ENCODE data around the gene TAF1B.

TAF1B gene

DNA sequence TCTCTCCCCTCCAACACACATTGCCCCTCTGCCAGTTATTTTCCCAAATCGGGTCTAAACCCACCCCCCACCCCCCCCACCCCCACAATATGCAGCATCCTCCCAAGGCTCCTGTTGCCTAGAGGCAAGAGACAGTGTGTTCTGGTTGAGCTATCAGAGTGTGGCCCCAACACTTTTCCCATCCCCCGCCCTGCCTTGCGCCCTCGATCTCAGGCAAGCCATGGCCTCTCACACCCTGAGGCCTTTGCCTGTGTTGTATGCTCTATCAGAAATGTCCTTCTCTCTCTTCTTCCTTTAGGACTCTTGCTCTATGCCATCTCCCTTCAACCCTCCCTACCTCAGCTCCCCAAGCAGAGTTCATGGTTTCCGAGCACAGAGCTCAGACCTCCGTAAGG is 98.7 kb downstream of the TAF1B start:
- TF ChIP-seq ZNF274 (IDR thresholded peaks at IDR 0.05; ENCODE audit: low read depth, low read length): no peak
- no peak overlapping the region for H3K4me3 ChIP-seq (ENCODE audit: low read length)

DNA sequence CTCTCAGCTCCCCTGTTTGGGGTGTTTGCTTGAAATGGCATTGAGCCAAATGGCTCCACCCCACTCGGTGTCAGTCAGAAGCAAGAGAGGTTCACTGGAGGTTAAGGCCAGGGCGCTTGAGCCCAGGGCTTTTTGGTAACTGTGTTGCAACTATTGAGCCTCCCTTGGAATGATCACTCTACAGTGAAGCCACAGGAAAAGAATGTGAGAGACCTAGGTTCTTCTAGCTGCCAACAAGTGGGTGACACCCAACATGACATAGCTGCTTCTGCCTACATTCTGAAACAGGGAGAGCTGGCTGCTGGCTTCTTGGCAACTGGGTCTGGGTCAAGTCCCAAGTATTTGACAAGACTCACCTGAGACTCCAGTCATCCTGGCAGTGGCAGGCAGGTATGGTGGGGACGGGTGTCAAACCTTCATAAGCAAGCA is 101.1 kb downstream of the TAF1B start:
- TF ChIP-seq ZNF274 (IDR thresholded peaks at IDR 0.05; ENCODE audit: low read depth, low read length): no peak
- H3K4me3 ChIP-seq (ENCODE audit: low read length): no peak overlapping the region

DNA sequence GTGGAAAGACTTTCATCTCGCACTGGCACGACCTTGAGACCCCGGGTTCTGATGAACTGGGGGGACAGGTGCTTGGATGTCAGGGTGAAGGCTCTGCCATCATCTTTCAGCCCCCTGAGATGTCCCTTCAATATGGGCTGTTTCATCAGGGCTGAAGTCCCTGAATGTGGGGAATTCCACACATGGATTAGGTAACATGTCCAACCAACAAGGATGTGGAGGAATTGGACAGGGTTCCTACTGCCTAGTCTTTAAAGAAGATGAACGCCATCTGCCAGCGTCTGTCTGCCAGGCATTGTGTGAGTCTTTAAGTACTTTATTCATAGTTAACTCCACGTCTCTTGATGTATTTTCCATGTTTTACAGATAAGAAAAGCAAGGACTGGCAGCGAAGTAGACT is 102.3 kb downstream of the TAF1B start:
- no peak for TF ChIP-seq ZNF274 (IDR thresholded peaks at IDR 0.05; ENCODE audit: low read depth, low read length)
- H3K4me3 ChIP-seq (ENCODE audit: low read length): no peak overlapping the region

DNA sequence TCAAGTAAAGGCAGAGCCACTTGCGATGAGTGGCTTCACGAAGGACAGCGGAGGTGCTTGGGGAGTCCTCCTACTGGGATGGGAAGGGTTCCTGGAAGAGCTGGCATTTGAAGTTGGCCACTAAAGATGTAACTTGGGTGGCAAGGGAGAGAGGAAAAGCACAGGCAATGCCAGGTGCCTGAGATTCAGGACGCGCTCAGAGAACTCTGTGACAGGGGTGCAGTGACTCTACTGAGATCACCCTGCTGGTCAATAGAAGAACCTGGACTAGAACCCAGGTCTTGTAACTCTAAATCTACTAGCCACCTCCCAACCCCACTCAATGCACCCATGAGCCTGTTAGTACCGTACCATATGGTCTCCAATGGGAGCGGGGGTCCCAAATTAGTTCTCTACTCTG is 102.8 kb downstream of the TAF1B start:
- no peak for TF ChIP-seq ZNF274 (IDR thresholded peaks at IDR 0.05; ENCODE audit: low read depth, low read length)
- H3K4me3 ChIP-seq (ENCODE audit: low read length): no peak overlapping the region

DNA sequence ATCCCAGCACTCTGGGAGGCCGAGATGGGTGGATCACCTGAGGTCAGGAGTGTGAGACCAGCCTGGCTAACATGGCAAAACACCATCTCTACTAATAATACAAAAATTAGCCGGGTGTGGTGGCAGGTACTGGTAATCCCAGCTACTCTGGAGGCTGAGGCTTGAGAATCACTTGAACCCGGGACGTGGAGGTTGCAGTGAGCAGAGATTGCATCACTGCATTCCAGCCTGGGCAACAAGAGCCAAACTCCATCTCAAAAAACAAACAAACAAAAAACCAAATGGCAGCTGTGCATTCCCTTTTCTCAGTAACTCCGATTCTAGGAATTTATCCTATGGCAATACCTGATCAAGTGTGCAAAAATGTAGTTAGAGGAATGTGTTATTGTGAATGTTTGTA is 103.5 kb downstream of the TAF1B start:
- no peak for TF ChIP-seq ZNF274 (IDR thresholded peaks at IDR 0.05; ENCODE audit: low read depth, low read length)
- H3K4me3 ChIP-seq (ENCODE audit: low read length): no peak overlapping the region

DNA sequence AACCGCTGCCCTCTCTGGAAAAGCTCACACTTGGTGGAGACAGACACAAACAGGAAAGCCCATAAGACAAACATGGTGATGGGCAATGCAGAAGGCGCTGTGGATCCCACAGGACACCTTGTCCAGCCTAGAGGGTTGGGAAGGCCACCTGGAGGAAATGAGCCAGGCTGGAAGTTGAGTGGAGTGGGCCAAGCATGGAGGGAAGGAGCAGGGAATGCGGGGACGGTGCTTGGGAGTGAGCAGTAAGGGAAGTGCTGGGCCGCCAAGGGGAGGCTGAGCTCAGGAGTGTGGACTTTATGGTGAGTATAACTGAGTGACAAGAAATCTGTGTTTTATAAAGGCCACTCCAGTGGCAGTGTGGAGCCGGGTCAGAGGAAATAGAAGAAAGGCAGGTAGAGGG is 105.4 kb downstream of the TAF1B start:
- no peak for TF ChIP-seq ZNF274 (IDR thresholded peaks at IDR 0.05; ENCODE audit: low read depth, low read length)
- no peak overlapping the region for H3K4me3 ChIP-seq (ENCODE audit: low read length)

DNA sequence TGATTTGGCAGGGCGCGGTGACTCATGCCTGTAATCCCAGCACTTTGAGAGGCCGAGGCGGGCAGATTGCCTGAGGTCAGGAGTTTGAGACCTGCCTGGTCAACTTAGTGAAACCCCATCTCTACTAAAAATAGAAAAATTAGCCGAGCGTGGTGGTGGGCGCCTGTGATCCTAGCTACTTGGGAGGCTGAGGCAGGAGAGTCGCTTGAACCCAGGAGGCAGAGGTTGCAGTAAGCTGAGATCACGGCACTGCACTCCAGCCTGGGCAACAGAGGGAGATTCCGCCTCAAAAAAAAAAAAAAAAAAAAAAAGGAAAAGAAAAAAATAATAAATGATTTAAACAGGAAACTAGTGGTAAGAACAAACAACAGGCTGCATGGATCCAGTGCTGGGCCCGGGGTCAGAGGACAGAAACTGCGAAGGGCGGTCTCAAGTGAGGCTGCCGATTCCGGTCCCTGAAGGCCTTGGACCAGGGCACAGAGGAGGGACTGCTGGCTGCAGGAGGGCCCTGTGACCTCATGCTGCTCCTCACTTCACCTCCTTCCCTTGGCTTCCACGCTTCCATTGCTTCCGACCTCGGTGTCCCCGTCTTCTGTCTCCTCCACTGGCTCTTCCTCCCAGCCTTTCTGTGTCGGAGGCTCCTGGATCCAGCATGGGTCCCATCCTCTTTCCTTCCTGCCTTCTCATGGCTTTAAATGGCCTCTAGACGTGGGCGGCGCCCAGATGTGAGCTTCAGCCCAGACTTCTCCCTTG is 106.1 kb downstream of the TAF1B start:
- no peak for TF ChIP-seq ZNF274 (IDR thresholded peaks at IDR 0.05; ENCODE audit: low read depth, low read length)
- H3K4me3 ChIP-seq (ENCODE audit: low read length): no peak overlapping the region

DNA sequence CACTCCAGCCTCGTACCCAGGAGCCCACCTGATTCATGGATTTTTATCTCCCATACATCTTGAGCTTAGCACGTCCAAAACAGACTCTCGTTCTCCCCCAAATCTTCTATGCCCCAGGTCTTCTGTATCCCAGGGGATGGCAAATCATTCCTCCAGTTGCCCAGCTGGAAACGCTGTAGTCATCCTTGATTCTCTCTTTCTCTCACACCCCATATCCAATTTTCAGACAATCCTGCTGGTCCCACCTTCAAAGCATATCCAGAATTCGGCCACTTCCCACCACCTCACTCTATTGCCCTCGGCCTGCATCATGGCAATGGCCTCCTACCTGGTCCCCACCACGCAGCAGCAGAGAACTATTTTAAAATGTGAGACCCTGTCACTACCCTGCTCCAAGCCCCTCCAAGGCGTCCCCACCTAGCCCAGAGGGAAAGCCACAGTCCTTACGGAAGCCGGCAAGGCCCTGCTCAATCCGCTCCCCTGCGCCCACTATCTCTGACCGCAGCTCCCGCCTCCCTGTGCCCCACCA is 106.8 kb downstream of the TAF1B start:
- TF ChIP-seq ZNF274 (IDR thresholded peaks at IDR 0.05; ENCODE audit: low read depth, low read length): no peak
- no peak overlapping the region for H3K4me3 ChIP-seq (ENCODE audit: low read length)

DNA sequence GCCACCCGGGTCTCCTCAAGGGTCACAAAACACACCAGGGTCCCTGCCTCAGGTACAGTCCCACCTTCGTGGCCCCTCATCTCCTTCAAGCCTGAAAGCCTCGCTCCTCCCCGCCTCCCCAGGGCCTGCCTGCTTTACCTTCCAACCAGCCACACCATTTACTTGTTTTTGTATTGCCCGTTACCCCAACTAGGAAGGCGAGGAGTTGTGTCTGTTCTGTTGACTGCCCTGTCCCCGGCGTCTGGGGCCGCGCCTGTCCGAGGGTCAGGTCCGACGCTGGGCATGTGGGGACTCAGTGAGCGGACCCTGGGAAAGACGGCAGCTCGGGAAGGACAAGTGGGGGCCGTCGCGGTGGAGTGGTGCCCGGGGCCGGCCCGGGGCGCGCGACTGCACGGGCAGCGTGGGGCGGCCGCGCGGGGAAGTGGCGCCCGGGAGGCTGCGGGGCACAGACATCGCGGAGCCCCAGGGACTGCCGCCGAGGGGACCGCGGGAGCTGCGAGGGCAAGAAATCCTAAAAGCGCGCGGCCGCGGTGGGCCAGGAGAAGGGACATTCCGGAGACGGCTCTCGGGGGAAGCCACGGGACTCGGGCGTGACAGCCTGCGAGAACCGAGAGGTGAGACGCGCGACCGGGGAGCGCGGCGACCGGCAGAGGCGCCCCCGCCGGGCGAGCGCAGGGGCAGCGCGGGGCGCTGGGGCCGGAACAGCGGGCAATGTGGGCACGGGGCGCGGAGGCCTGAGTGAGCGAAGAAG is 107.4 kb downstream of the TAF1B start:
- no peak for TF ChIP-seq ZNF274 (IDR thresholded peaks at IDR 0.05; ENCODE audit: low read depth, low read length)
- peak overlapping the region; percentile 74 for H3K4me3 ChIP-seq (ENCODE audit: low read length)

DNA sequence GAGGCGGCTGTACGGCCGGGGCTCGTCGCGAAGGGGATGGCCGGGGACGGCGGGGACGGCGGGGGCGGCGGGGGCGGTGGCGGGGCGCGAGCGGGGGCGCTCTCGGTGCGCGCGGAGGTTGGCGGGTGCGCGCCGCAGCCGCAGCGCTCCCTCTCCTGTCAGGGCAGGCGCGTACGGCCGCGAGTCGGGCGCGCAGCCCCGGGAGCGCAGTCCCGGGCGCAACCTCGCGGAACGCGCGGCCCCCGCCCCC is 107.9 kb downstream of the TAF1B start:
- peak overlapping the region; percentile 74 for H3K4me3 ChIP-seq (ENCODE audit: low read length)
- TF ChIP-seq ZNF274 (IDR thresholded peaks at IDR 0.05; ENCODE audit: low read depth, low read length): no peak

DNA sequence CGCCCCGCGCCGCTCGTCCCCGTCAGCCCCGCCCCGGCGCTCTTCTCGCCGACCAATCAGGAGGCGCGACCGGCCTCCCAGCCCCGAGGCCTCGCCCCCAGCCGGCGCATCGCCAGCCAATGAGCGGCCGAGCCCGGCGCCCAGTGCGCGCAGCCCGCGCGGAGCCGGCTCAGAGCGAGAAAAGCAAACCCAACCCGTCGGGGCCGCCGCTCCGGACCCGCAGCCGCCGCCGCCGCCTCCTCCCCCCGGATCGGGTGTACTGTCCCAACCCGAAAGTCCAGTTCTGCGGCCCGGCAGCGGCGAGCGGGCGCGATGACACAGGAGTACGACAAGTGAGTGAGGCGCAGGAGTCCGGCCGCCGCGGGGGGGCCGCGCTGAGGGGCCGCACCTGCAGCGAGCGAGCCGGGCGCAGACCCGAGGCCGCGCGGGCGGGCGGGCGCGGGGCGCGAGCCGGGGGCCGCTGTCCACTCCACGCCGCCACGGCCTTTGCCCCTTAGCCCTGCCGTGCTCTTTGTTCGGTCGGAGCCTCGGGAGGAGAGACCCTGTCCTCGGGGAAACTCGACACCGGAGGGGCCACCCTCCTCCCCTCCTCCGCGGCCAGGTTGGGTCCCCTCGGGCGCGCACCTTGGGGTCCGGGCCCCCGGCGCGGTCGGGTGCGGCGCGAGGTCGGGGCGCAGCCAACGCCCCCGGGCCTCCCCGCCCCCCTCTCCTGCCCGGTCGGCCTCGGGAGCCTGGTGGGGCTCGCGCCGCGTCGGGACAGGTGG is 108.4 kb downstream of the TAF1B start, which contains the start of gene GRHL1:
GRHL1 (plus strand) TSS at position 172 of the 764 bp plus-strand sequence; CDS start at position 313, 141 bp downstream.
- peak within 1 kb of the TSS; percentile 74 for H3K4me3 ChIP-seq (ENCODE audit: low read length)
- TF ChIP-seq ZNF274 (IDR thresholded peaks at IDR 0.05; ENCODE audit: low read depth, low read length): no peak

DNA sequence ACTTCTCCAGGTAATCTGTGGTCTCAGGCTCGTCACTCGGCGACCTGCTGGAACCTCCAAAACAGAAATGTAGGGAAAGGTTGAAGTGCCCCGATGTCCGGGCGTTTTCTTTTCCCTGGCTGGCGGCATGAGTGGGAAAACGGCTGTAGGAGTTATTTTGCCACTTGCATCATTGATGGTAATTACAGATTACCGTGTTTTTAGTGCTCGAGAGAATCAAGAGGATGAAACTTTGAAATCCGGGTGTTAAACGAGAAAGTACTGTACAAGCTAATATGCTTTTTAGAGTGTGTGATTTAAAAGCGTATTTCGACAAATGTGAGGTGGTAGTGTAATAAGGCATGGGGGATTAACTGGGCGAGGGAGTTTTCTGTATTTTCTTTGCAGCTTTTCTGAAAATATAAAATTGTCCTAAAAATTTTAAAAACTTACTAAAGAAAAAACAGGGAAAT is 109.0 kb downstream of the TAF1B start:
- no peak for TF ChIP-seq ZNF274 (IDR thresholded peaks at IDR 0.05; ENCODE audit: low read depth, low read length)
- peak overlapping the region; percentile 49 for H3K4me3 ChIP-seq (ENCODE audit: low read length)

DNA sequence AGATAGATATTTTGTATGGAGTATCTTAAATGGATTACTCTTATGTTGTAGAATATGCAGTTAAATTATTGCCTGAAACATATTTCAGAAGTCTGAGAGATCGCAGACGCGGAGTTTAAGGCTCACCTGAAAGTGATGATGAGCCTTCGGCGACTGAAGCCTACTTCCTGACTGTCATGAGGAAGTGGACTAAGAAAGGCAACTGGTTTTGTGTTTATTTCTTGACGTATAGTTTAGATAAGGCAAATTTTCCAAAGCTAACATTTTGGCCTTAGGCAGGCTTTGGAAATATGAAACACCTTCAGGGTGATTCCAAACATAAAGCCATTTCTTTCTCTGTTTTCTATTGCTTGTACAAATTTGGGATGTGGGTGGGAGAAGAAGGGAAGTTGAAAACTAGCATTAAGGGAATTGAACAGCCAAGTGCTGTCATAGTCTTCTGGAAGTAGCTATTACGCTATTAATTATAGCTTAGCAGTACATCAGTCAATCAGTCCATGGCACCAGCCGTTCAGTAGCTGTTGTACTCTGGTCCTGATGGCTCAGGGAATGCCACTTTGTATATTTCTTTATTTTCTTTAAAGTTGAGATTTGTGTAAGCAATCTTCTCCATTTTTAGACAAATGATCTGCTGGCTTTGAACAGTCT is 109.7 kb downstream of the TAF1B start:
- H3K4me3 ChIP-seq (ENCODE audit: low read length): no peak overlapping the region; the same call in 1 of the 2 replicates
- TF ChIP-seq ZNF274 (IDR thresholded peaks at IDR 0.05; ENCODE audit: low read depth, low read length): no peak

DNA sequence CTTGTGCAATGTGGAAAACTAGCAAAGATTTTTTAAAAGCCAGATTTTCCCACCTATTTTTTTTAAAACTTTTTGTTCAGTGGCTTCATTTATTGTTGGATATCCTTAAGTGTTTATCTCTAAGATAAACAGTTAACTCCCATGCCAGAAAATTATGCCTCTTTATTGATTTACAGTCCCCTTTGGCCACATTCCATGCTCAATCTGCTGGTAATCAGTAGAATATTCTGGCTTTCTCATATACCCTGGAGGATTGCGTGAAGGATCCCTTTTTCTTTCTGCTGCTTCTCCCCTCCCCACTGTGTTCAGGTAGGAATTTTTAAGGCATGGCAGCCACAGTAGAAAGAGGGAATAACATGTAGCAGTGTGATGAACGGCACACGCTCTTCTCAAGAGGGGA is 110.9 kb downstream of the TAF1B start:
- TF ChIP-seq ZNF274 (IDR thresholded peaks at IDR 0.05; ENCODE audit: low read depth, low read length): no peak
- no peak overlapping the region for H3K4me3 ChIP-seq (ENCODE audit: low read length)
